Kidney epithelial cell (primary cell): Measurements from ENCODE around the gene PPM1M. TPM values are rescaled to one million over a fixed set of nuclear protein-coding genes. Genes with fewer than 3 reads are reported as not detected.

Experiments used
- DNase-seq: peaks from one replicate; pipeline ENCODE4 v3.0.0-alpha.2; 2010; ENCODE audit warnings: low read depth
- H3K27me3 ChIP-seq: 2 replicates; pipeline ENCODE4 v1.6.0; 2011; ENCODE audit warnings: low read length; ENCODE audit not compliant: control insufficient read depth, insufficient read depth
- H3K36me3 ChIP-seq: 2 replicates; pipeline ENCODE4 v1.5.1; 2011; ENCODE audit warnings: low read length; ENCODE audit not compliant: control insufficient read depth, insufficient read depth
- H3K4me3 ChIP-seq: 2 replicates; pipeline ENCODE4 v1.5.1; 2011; ENCODE audit warnings: low read depth, mild to moderate bottlenecking, control low read depth, low read length
- total RNA-seq: library from RNA; depleted of rRNA; stranded (reverse); fragments of >200 nt; gene quantifications from 2 replicates; pipeline ENCODE4 v1.2.3, GENCODE V29; 2015
- TF ChIP-seq, protein P1 (sequence below): IDR thresholded peaks from 2 replicates; pipeline ENCODE4 v1.5.1; 2011; ENCODE audit warnings: mild to moderate bottlenecking, moderate library complexity, low read length, control low read depth, inconsistent platforms; ENCODE audit not compliant: insufficient read depth, poor library complexity, severe bottlenecking

The PPM1M gene
- total RNA-seq, 1 donor from 2014 or later = 6.1 TPM

- Histone ChIP-seq H3K4me3 (no peak overlapping the region), H3K36me3 (no peaks in the 10 kb centered on the region), H3K27me3 (no peaks in the 10 kb centered on the region)
- DNase-seq = no peak
- TF ChIP-seq, protein P1, sequence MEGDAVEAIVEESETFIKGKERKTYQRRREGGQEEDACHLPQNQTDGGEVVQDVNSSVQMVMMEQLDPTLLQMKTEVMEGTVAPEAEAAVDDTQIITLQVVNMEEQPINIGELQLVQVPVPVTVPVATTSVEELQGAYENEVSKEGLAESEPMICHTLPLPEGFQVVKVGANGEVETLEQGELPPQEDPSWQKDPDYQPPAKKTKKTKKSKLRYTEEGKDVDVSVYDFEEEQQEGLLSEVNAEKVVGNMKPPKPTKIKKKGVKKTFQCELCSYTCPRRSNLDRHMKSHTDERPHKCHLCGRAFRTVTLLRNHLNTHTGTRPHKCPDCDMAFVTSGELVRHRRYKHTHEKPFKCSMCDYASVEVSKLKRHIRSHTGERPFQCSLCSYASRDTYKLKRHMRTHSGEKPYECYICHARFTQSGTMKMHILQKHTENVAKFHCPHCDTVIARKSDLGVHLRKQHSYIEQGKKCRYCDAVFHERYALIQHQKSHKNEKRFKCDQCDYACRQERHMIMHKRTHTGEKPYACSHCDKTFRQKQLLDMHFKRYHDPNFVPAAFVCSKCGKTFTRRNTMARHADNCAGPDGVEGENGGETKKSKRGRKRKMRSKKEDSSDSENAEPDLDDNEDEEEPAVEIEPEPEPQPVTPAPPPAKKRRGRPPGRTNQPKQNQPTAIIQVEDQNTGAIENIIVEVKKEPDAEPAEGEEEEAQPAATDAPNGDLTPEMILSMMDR = no peak
Observed at GRCh38 chr3:52222319-52223221, 23.0 kb upstream of the PPM1M start.

DNA sequence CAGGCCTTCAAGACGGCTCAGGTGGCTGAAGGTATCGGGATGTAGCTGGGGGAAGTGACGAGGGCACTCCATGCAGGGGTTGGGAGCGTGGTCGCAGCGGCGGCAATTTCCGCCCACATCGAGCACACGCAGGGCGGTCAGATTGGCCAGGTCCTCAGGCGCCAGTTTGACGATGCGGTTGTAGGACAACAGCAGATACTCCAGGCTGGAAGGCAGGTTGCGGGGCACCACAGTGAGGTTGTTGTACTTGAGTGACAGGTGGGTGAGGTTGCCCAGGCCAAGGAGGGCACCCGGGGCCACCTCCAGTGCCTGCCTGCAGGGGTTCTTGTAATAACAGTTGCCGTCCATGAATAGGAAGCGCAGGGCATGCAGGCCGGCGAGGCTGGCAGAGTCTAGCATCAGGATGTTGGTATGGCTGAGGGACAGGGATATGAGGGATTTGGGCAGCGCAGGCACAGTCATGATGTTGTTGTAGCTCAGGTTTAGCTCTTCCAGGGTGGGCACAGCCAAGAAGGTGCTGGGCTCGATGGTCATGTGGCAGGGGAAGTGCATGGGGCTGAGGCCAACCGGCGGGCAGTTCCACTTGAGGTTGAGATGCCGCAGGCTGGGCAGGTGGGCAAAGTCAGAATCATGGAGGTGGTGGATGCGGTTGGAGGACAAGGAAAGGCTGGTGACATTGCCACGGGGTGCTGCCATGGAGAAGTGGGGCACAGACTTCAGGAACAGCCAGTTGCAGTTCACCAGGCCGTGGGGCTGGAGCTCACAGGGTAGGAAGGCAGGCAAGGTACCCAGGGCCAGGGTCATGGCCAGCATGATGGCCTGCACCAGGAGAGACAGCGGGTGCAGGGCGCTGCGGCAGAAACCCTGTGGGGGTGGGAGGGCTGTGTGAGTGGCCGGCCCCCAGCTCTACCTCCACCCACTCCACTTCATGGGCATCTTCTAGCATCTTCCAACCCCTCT lies 21.8 kb upstream of the PPM1M start:
- TF ChIP-seq, protein P1 = no peak
- Histone ChIP-seq H3K27me3 (no peaks in the 10 kb centered on the region), H3K36me3 (no peaks in the 10 kb centered on the region)

DNA sequence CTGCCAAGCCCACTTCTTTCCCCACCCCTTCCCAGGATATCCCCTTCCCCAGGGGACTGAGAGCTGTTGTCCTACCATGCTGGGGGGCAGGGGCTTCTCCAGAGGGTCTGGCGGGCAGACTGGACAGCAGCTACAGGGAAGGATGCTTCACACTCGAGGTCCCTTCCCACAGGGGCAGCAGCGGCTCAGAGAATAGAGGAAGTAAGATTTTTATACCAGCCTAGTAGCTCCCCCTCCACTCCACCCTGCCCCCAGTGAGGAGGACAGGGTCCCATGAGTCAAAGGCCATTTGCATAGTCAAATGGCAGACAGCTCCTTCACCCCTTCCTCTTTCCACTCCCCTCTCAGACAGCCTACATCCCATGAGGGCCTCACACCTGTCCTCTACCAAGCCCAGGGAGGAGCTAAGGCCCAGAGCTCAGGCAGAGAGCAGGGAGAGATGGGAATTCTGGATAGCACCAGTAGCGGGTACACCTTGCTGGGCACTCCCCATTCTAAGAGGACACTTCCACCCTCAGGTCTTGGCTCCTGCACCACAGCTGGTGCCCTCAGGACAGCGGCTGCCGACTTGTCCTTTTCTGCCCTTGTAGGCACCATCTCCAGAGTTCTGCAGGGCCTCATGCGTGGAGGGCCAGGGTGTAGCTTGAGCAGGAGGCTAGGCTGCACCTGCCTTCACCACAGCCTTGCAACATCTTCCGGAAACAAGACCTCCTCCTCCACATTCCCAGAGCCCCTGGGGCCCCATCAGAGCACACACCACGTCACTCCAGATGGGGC lies 19.9 kb upstream of the PPM1M start, which contains the start of gene TLR9:
Gene TLR9 (minus strand): TSS at position 194 of the 777 bp plus-strand sequence. CDS start 116 bp downstream, at position 78.
- no peak for DNase-seq
- Histone ChIP-seq H3K36me3 (peaks cover 2% of the 10 kb centered on the region), H3K4me3 (no peak within 1 kb of the TSS), H3K27me3 (no peaks in the 10 kb centered on the region)
- TF ChIP-seq, protein P1 = no peak

More for the DNA sequence above, 21.8 kb upstream of the PPM1M start:
- H3K4me3 ChIP-seq = no peak overlapping the region
- no peak for DNase-seq

GRCh38 chr3:52226229-52226817 lies 19.2 kb upstream of the PPM1M start:
- TF ChIP-seq, protein P1 = no peak
- no peak for DNase-seq
- no peak overlapping the region for H3K4me3 ChIP-seq
- H3K27me3 ChIP-seq = no peaks in the 10 kb centered on the region
- peaks cover 6% of the 10 kb centered on the region for H3K36me3 ChIP-seq

DNA sequence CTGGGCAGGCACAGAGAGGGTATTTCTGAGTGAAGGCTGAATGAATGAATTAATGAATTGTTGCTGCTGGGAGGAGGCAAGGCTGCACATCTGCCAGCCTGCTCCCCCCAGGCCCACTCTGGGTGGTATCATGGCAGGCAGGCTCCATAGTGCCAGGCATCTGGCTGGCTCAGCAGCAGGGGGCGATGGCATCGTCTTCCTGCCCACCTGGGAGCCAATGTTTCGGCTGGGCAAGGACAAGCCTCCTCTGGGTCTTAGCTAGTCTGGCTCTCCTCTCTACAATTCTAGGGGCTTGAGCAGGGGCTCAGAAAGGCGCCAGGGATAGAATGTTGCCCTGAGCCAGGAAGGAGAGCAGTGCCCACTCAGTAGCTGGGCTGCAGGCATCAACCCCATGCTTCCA lies 18.4 kb upstream of the PPM1M start:
- Histone ChIP-seq H3K27me3 (no peaks in the 10 kb centered on the region), H3K36me3 (peaks cover 6% of the 10 kb centered on the region), H3K4me3 (no peak overlapping the region)
- TF ChIP-seq, protein P1 = peak; percentile 19
- DNase-seq = no peak
